ENCODE measurements around the gene TFCP2L1.

DNA sequence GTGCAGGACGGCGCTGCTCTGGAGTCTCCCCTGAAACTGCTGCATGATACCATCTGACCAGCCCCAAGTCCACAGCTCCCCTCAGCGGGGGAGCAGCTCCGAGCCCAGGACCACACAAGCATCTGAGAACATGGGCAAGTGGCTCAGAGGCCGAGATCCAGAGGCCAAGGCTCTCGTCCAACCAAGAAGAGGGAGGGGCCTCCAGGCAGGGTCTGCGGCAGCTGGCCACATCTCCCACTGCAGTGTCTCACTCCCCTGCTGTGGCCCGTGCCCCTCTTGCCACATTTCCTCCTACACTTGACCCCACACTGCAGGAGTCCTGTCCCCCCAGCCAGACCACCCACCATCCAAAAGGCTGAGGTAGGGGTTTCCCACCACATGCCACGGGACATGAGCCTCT lies 50.2 kb downstream of the TFCP2L1 start:
- TF ChIP-seq, protein P1, sequence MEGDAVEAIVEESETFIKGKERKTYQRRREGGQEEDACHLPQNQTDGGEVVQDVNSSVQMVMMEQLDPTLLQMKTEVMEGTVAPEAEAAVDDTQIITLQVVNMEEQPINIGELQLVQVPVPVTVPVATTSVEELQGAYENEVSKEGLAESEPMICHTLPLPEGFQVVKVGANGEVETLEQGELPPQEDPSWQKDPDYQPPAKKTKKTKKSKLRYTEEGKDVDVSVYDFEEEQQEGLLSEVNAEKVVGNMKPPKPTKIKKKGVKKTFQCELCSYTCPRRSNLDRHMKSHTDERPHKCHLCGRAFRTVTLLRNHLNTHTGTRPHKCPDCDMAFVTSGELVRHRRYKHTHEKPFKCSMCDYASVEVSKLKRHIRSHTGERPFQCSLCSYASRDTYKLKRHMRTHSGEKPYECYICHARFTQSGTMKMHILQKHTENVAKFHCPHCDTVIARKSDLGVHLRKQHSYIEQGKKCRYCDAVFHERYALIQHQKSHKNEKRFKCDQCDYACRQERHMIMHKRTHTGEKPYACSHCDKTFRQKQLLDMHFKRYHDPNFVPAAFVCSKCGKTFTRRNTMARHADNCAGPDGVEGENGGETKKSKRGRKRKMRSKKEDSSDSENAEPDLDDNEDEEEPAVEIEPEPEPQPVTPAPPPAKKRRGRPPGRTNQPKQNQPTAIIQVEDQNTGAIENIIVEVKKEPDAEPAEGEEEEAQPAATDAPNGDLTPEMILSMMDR (IDR thresholded peaks at IDR 0.05; ENCODE audit: extremely low read depth in 1 of 2, insufficient read depth in 1 of 2, low read depth in 1 of 2, low read length in 2 of 2): no peak
- TF ChIP-seq POLR2AphosphoS5 (IDR thresholded peaks at IDR 0.05; ENCODE audit: insufficient read depth, low read depth, low read length): no peak
- no peak for TF ChIP-seq POLR2A (IDR thresholded peaks at IDR 0.05; ENCODE audit: low read depth, low read length)

All from endothelial cell of umbilical vein (primary cell).